Prostate gland (tissue), 2 donors: Measurements from ENCODE around the gene NCOA1.

Experiments used
- POLR2AphosphoS5 ChIP-seq: sonication (generic); formaldehyde crosslinking; IDR thresholded peaks from one replicate; pipeline ENCODE4 v1.6.1; 2017; ENCODE audit warnings: antibody characterized with exemption
- TF ChIP-seq, protein P1 (sequence below), 4 experiments: fragments of 200-600 bp in 2 of 4; fragments of 450-650 bp in 2 of 4; sonication (generic) in 2 of 4; IDR thresholded peaks; 1 replicate in 3 of 4; 2 replicates in 1 of 4; pipeline ENCODE4 v1.5.1; 2016 to 2019; ENCODE audit warnings: antibody characterized with exemption in 4 of 4, mild to moderate bottlenecking in 2 of 4, moderate library complexity in 2 of 4

DNA sequence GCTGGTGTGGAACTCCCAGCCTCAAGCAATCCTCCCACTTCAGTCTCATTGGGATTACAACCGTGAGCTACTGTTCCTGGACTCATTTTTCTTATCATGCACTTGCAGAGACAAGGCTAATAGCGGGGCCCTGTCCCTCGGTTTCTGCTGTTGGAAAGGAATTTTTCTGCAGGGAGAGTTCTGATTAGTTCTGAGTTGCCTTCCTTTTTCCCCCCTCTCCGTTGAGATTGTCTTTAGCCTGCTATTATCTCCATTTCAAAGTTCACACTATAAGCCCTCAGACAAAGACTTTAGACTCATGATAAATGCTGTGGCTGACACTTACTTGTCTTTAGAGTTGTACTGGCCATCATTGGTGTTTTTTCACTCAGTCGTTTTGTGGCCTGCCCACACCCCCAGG, 97.2 kb downstream of the NCOA1 start:
- TF ChIP-seq, protein P1, sequence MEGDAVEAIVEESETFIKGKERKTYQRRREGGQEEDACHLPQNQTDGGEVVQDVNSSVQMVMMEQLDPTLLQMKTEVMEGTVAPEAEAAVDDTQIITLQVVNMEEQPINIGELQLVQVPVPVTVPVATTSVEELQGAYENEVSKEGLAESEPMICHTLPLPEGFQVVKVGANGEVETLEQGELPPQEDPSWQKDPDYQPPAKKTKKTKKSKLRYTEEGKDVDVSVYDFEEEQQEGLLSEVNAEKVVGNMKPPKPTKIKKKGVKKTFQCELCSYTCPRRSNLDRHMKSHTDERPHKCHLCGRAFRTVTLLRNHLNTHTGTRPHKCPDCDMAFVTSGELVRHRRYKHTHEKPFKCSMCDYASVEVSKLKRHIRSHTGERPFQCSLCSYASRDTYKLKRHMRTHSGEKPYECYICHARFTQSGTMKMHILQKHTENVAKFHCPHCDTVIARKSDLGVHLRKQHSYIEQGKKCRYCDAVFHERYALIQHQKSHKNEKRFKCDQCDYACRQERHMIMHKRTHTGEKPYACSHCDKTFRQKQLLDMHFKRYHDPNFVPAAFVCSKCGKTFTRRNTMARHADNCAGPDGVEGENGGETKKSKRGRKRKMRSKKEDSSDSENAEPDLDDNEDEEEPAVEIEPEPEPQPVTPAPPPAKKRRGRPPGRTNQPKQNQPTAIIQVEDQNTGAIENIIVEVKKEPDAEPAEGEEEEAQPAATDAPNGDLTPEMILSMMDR (IDR thresholded peaks at IDR 0.05) = no peak
- TF ChIP-seq POLR2AphosphoS5 = no peak
